ENCODE measurements around the gene TEX2. TPM values are rescaled to one million over a fixed set of nuclear protein-coding genes. Genes with fewer than 3 reads are reported as not detected.

Gene TEX2
- total RNA-seq, 1 experiment from 2014 or later = 20.1 TPM

DNA sequence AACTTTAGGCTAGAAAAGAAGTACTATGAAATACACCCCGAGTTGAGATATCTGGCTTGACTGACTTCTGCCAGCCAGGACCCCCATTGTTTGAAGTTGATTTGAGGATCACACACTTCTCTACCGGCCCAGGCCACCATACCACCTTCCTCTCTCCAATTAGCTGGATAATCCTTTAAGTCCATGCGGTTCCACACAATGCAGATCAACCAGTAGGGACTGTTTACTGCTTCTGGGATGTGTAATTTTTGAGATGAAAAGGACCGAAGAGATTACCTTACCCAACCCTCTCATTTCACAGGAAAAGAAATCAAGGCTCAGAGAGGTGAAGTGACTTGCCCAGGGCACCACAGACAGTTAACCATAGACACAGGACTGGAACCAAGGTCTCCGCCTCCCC is 153.7 kb downstream of the TEX2 start:
- Histone ChIP-seq H3K9me3 (ENCODE audit: control insufficient read depth, insufficient read depth, low read depth, low read length) (no peaks in the 10 kb centered on the region), H3K36me3 (ENCODE audit: control insufficient read depth, insufficient read depth, low read length) (no peaks in the 10 kb centered on the region), H3K27ac (ENCODE audit: low read length) (no peak overlapping the region), H3K4me1 (ENCODE audit: control insufficient read depth, insufficient read depth, low read length) (0 out of 2 replicates have a peak, but pooled peaks cover 6% of the 10 kb centered on the region), H3K4me3 (ENCODE audit: low read depth in 2 of 2, low read length in 2 of 2) (no peak overlapping the region), H3K27me3 (ENCODE audit: control insufficient read depth, insufficient read depth, low read length) (no peaks in the 10 kb centered on the region)
- ATAC-seq = no peak
- no peak for TF ChIP-seq CTCF (IDR thresholded peaks at IDR 0.05)
- no peak for TF ChIP-seq TCF7L2 (IDR thresholded peaks at IDR 0.05; ENCODE audit: low read depth, low read length)
- TF ChIP-seq POLR2AphosphoS5 (IDR thresholded peaks at IDR 0.05; ENCODE audit: low read depth, low read length) = no peak
- no peak for TF ChIP-seq SIN3A (IDR thresholded peaks at IDR 0.05; ENCODE audit: borderline replicate concordance, insufficient read depth, low read depth, low read length)
- TF ChIP-seq REST (IDR thresholded peaks at IDR 0.05; ENCODE audit: insufficient read depth in 1 of 2, low read depth in 2 of 2, low read length in 1 of 2) = no peak
- in situ Hi-C loops (cut with HindIII; ENCODE audit: low pct_unique_long_range_greater_than_20kb, low sequenced_read_pairs) = no loop called here
- ChIA-PET POLR2A (no interaction called here), CTCF (no interaction called here)
- intact Hi-C loops (cut with micrococcal nuclease; ENCODE audit: unreplicated experiment) = no loop called here
- BruUV-seq (replicated peaks) = no TSS peak
- DNase-seq (ENCODE audit: low read depth, low spot score) = no peak

- no TSS peak for BruUV-seq (replicated peaks)
- H3K9me3 ChIP-seq (ENCODE audit: control insufficient read depth, insufficient read depth, low read depth, low read length) = no peaks in the 10 kb centered on the region
- no peak overlapping the region for H3K4me3 ChIP-seq (ENCODE audit: low read depth in 2 of 2, low read length in 2 of 2)
- intact Hi-C loops (cut with micrococcal nuclease; ENCODE audit: unreplicated experiment) (no loop called here), in situ Hi-C loops (cut with HindIII; ENCODE audit: low pct_unique_long_range_greater_than_20kb, low sequenced_read_pairs) (no loop called here)
- POLR2A ChIA-PET = no interaction called here
- H3K27ac ChIP-seq (ENCODE audit: low read length) = no peak overlapping the region
- ATAC-seq (no peak), DNase-seq (ENCODE audit: low read depth, low spot score) (no peak)
- H3K36me3 ChIP-seq (ENCODE audit: control insufficient read depth, insufficient read depth, low read length) = no peaks in the 10 kb centered on the region
- no peaks in the 10 kb centered on the region for H3K27me3 ChIP-seq (ENCODE audit: control insufficient read depth, insufficient read depth, low read length)
- H3K4me1 ChIP-seq (ENCODE audit: control insufficient read depth, insufficient read depth, low read length) = peaks cover 9% of the 10 kb centered on the region; the same call in 1 of the 2 replicates
- TF ChIP-seq REST (IDR thresholded peaks at IDR 0.05; ENCODE audit: insufficient read depth in 1 of 2, low read depth in 2 of 2, low read length in 1 of 2) = no peak
- TF ChIP-seq SIN3A (IDR thresholded peaks at IDR 0.05; ENCODE audit: borderline replicate concordance, insufficient read depth, low read depth, low read length) = no peak
- no peak for TF ChIP-seq CTCF (IDR thresholded peaks at IDR 0.05)
- TF ChIP-seq TCF7L2 (IDR thresholded peaks at IDR 0.05; ENCODE audit: low read depth, low read length) = no peak
- no peak for TF ChIP-seq POLR2AphosphoS5 (IDR thresholded peaks at IDR 0.05; ENCODE audit: low read depth, low read length)
- CTCF ChIA-PET = no interaction called here
These were observed 155.4 kb downstream of the TEX2 start for GRCh38 chr17:64107500-64108236.

Data from Panc1 (cell line).